NB4 (cell line): ENCODE measurements around the gene SPRYD3.
A peak's percentile ranks its signal among the peaks of the same experiment; 100 is the strongest.

Source experiments
- DNase-seq: peaks from one replicate; pipeline ENCODE4 v3.0.0; 2010; ENCODE audit warnings: low read depth
- H3K4me3 ChIP-seq: one replicate; pipeline ENCODE4 v1.5.1; 2011; ENCODE audit warnings: mild to moderate bottlenecking, low read depth, low read length, moderate library complexity
- CTCF ChIP-seq: IDR thresholded peaks from one replicate; pipeline ENCODE4 v1.5.1; 2012; ENCODE audit warnings: low read depth, low read length
- MAX ChIP-seq: IDR thresholded peaks from 2 replicates; pipeline ENCODE4 v1.6.1; 2011; ENCODE audit warnings: low read depth, low read length
- MYC ChIP-seq: IDR thresholded peaks from 2 replicates; pipeline ENCODE4 v1.6.1; 2011; ENCODE audit warnings: low read depth, low read length
- POLR2A ChIP-seq: IDR thresholded peaks from 2 replicates; pipeline ENCODE4 v1.6.1; 2011; ENCODE audit warnings: mild to moderate bottlenecking; ENCODE audit not compliant: insufficient read length; ENCODE audit errors: extremely low read depth

SPRYD3 gene

GRCh38 chr12:53068811-53069585 lies 10.2 kb downstream of the SPRYD3 start:
- no peak for DNase-seq
- TF ChIP-seq MAX (no peak), CTCF (no peak), MYC (no peak), POLR2A (no peak)
- H3K4me3 ChIP-seq = no peak overlapping the region

- TF ChIP-seq MAX = no peak
- TF ChIP-seq POLR2A = no peak
- TF ChIP-seq CTCF = no peak
- TF ChIP-seq MYC = no peak
- H3K4me3 ChIP-seq = no peak overlapping the region
- no peak for DNase-seq
Measured at GRCh38 chr12:53067993-53068770, 11.0 kb downstream of the SPRYD3 start.

GRCh38 chr12:53067074-53067992 lies 11.9 kb downstream of the SPRYD3 start:
- H3K4me3 ChIP-seq = no peak overlapping the region
- TF ChIP-seq MYC = no peak
- no peak for TF ChIP-seq CTCF
- no peak for TF ChIP-seq POLR2A
- TF ChIP-seq MAX = no peak
- DNase-seq = no peak

GRCh38 chr12:53065975-53066931 lies 12.9 kb downstream of the SPRYD3 start:
- no peak for TF ChIP-seq POLR2A
- TF ChIP-seq MYC = no peak
- peak; percentile 88 for TF ChIP-seq CTCF
- no peak for TF ChIP-seq MAX
- DNase-seq = peak; percentile 72
- H3K4me3 ChIP-seq = no peak overlapping the region

GRCh38 chr12:53065470-53065869 lies 13.7 kb downstream of the SPRYD3 start:
- no peak for DNase-seq
- TF ChIP-seq CTCF = no peak
- no peak for TF ChIP-seq MYC
- no peak for TF ChIP-seq MAX
- TF ChIP-seq POLR2A = no peak
- H3K4me3 ChIP-seq = no peak overlapping the region
